Cardiac muscle cell (in vitro differentiated cells and primary cell): ENCODE data around the gene SHANK1. TPM values are rescaled to one million over a fixed set of nuclear protein-coding genes. Genes with fewer than 3 reads are reported as not detected.
A peak's percentile ranks its signal among the peaks of the same experiment; 100 is the strongest.

ENCODE experiments used
- DNase-seq, 2 donors: peaks; one replicate each; pipeline versions ENCODE4 v3.0.0 to v3.0.0-alpha.2; 2010 to 2017; ENCODE audit warnings: low read depth in 1 of 2, low spot score in 1 of 2
- H3K27ac ChIP-seq: fragments of 200-600 bp; sonication (generic); 2 replicates; pipeline ENCODE4 v1.5.1; 2016
- H3K27me3 ChIP-seq: fragments of 200-600 bp; sonication (generic); 2 replicates; pipeline ENCODE4 v1.6.0; 2016; ENCODE audit warnings: control low read depth
- H3K36me3 ChIP-seq: fragments of 200-600 bp; sonication (generic); 2 replicates; pipeline ENCODE4 v1.5.1; 2016; ENCODE audit warnings: control low read depth
- H3K4me1 ChIP-seq: fragments of 200-600 bp; sonication (generic); 2 replicates; pipeline ENCODE4 v1.8.1; 2017; ENCODE audit warnings: low read depth, mild to moderate bottlenecking, mixed run types
- H3K4me3 ChIP-seq: fragments of 200-600 bp; sonication (generic); 2 replicates; pipeline ENCODE4 v1.5.1; 2016; ENCODE audit warnings: mild to moderate bottlenecking
- H3K9me3 ChIP-seq: fragments of 200-600 bp; sonication (generic); 2 replicates; pipeline ENCODE4 v1.5.1; 2017; ENCODE audit warnings: low read depth, mild to moderate bottlenecking, control low read depth
- polyA plus RNA-seq: library from polyadenylated mRNA; unstranded; fragments of >200 nt; fragmentation: Nextera tagmentation; extraction: Ambion mirVana; gene quantifications from 2 replicates; pipeline ENCODE4 v1.2.1, GENCODE V29; 2016
- total RNA-seq: library from RNA; depleted of rRNA; stranded (reverse); fragments of >200 nt; gene quantifications from 2 replicates; pipeline ENCODE4 v1.2.3, GENCODE V29; 2016
- TF ChIP-seq, protein P1 (sequence below): IDR thresholded peaks from 2 replicates; pipeline ENCODE4 v1.5.1; 2012; ENCODE audit warnings: low read depth, mild to moderate bottlenecking, low read length

The SHANK1 gene
- total and polyA plus RNA-seq, 2 experiments from 2014 or later: 0.71 to 2.9 TPM

DNA sequence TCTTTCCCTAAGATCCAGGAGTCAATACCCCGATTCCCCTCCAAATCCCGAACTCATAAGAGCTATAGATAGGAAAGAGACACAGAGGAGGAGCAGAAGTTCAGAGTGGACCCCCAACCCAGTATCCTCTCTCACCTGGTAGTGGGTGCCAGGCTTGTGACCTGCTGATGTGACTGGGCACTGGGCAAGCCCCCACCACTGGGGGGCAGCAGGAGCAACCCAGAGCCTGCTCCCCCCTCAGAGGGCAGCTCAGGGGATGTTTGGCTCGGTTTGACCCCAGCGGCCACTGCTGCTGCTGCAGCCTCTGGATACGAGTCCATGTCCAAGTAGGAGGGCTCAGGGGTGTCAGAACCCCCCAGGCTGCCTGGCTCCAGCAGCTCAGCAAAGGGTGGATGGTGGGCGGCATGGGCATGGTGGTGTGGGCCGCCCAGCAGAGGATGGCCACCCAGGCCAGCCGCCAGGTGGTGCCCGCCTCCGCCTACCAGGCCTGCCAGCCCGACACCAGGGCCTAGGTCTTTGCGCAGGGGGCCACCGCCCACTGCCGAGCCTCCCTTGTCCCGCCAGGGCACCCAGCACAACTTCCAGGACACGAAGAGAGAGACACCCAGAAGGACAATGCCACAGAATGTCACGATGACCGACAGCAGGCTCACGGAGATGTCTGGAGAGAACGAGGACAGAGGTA is 87.3 kb downstream of the SHANK1 start:
- H3K4me1 ChIP-seq: no peaks in the 10 kb centered on the region
- H3K27me3 ChIP-seq: peaks cover 7% of the 10 kb centered on the region
- H3K27ac ChIP-seq: no peak overlapping the region
- H3K36me3 ChIP-seq: no peaks in the 10 kb centered on the region
- TF ChIP-seq, protein P1, sequence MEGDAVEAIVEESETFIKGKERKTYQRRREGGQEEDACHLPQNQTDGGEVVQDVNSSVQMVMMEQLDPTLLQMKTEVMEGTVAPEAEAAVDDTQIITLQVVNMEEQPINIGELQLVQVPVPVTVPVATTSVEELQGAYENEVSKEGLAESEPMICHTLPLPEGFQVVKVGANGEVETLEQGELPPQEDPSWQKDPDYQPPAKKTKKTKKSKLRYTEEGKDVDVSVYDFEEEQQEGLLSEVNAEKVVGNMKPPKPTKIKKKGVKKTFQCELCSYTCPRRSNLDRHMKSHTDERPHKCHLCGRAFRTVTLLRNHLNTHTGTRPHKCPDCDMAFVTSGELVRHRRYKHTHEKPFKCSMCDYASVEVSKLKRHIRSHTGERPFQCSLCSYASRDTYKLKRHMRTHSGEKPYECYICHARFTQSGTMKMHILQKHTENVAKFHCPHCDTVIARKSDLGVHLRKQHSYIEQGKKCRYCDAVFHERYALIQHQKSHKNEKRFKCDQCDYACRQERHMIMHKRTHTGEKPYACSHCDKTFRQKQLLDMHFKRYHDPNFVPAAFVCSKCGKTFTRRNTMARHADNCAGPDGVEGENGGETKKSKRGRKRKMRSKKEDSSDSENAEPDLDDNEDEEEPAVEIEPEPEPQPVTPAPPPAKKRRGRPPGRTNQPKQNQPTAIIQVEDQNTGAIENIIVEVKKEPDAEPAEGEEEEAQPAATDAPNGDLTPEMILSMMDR: no peak
- H3K4me3 ChIP-seq: no peak overlapping the region
- DNase-seq: no peak
- H3K9me3 ChIP-seq: peaks cover 3% of the 10 kb centered on the region

DNA sequence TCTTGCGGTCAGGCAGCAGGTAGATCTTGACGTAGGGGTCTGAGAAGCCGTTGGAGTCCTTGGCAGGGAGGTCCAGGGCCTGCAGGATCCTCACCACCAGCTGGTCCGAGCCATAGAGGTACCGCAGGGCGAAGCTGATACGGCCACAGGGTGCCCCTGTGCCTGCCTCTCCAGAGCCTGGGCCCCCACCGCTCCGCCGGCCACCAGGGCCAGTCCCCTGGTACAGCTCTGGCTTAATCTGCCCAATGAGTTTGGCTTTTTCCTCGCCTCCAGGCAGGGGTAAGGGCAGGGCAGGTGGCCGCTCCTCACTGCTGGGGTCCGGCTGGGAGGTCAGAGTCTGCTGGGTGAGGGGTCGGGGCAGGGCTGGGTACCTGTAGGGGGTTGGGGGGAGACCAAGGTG is 89.8 kb downstream of the SHANK1 start:
- TF ChIP-seq, protein P1: no peak
- Histone ChIP-seq H3K4me3 (no peak overlapping the region), H3K27ac (no peak overlapping the region), H3K27me3 (no peaks in the 10 kb centered on the region), H3K9me3 (peaks cover 3% of the 10 kb centered on the region), H3K4me1 (no peaks in the 10 kb centered on the region), H3K36me3 (no peaks in the 10 kb centered on the region)
- DNase-seq: no peak

DNA sequence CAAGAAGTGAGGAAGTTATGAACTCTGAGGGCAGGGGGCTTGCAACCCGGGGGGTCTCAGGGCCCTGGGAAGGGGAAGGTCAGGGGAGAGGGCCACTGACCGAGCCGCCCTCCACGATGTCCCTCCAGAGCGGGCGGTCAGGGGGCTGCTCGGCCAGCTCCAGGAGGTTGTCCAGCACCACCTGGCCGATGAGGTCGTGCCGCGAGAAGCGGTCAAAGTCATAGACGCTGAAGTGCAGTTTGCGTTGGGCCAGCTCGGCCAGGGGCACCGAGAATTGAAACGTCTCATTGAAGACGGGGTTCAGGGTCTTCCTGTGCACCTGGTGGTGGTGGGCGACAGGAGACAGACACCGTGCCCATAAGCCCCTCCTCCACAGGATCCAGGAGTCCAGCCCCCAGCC is 90.4 kb downstream of the SHANK1 start:
- TF ChIP-seq, protein P1: no peak
- H3K36me3 ChIP-seq: no peaks in the 10 kb centered on the region
- no peak for DNase-seq
- H3K4me1 ChIP-seq: no peaks in the 10 kb centered on the region
- H3K27ac ChIP-seq: no peak overlapping the region
- H3K4me3 ChIP-seq: no peak overlapping the region
- no peaks in the 10 kb centered on the region for H3K27me3 ChIP-seq
- H3K9me3 ChIP-seq: peaks cover 3% of the 10 kb centered on the region

DNA sequence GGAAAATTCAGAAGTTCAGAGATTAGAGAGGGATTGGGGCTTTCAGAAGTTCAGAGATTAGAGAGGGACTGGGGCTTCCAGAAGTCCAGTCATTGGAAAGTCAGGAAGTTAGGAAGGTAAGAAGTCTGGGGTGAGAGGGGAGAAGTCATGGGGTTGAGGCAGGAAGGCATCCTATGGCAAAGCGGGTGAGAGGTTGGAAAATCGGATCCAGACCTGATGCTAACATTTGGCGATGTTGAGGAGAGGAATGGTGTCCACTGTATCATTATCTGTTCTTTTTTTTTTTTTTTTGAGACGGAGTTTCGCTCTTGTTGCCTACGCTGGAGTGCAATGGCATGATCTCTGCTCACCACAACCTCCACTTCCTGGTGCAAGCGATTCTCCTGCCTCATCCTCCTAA is 91.1 kb downstream of the SHANK1 start:
- no peaks in the 10 kb centered on the region for H3K36me3 ChIP-seq
- no peaks in the 10 kb centered on the region for H3K4me1 ChIP-seq
- TF ChIP-seq, protein P1: no peak
- no peaks in the 10 kb centered on the region for H3K9me3 ChIP-seq
- no peak overlapping the region for H3K4me3 ChIP-seq
- H3K27ac ChIP-seq: no peak overlapping the region
- H3K27me3 ChIP-seq: no peaks in the 10 kb centered on the region
- no peak for DNase-seq

DNA sequence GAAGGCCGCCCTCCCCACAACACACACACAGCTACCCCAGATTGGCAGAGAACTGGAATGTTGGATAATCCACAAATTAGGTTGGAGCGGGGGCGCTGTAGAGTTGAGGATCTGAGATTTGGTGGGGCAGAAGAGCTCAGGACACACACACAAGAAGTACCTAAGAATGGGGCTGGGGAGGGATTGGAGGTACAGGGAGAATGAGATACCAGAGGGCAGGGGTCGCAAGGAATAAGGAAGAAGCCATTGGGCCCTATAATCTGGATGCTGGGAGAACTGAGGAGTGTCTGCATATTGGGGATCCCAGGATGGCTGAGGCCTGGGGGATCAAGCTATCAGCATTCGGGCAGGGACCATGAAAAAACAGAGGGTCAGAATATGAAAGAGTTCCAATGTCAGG is 91.5 kb downstream of the SHANK1 start:
- H3K36me3 ChIP-seq: no peaks in the 10 kb centered on the region
- TF ChIP-seq, protein P1: no peak
- H3K4me1 ChIP-seq: no peaks in the 10 kb centered on the region
- no peak for DNase-seq
- H3K27me3 ChIP-seq: no peaks in the 10 kb centered on the region
- no peak overlapping the region for H3K4me3 ChIP-seq
- H3K9me3 ChIP-seq: no peaks in the 10 kb centered on the region
- H3K27ac ChIP-seq: no peak overlapping the region

DNA sequence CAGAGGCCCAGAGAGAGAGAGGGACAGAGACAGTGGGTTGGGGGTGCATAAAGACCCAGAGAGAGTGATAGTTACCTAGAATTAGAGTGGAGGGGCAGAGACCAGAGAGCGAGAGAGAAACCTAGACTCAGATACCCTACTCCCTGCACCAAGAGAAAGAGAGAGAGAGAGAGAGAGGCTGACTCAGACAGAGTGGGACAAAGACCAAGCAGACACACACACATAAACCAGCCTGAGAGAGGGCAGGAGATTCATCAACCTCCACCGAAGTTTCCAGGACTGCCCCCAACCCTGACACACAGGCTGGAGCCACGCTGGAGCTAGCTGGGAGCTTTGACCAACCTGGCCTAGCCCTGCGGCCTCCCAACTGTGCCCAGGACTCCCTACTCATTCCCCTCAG is 92.8 kb downstream of the SHANK1 start:
- TF ChIP-seq, protein P1: no peak
- H3K9me3 ChIP-seq: no peaks in the 10 kb centered on the region
- no peak overlapping the region for H3K27ac ChIP-seq
- H3K4me1 ChIP-seq: no peaks in the 10 kb centered on the region
- H3K4me3 ChIP-seq: no peak overlapping the region
- H3K36me3 ChIP-seq: no peaks in the 10 kb centered on the region
- DNase-seq: peak in 1 of 2 donors; percentile 11
- H3K27me3 ChIP-seq: no peaks in the 10 kb centered on the region
